ENCODE data around the gene TMEM269.
"Not testable (repeated sequence)": the region's sequence is repeated elsewhere in the genome, so short reads cannot be mapped to it uniquely, and the experiment has no call there.

Gene TMEM269

DNA sequence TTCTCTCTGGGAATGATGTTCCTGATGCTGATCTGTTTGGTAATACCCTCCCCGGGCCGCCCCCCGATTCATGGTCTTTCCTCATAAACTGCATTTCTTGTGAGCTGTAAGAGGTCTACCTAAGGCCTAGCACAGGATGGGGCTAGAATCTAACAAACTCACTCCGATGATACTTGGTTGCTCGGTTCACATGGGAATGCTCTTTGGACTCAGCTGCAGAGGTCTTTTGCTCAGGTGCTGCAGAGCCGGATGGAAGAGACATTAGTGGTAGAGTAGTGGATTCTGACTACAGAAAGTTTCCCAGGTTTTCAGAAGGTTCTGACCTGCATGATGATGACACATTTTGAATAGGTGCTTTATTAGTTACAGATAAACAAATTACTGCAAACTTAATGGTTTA lies 8.3 kb upstream of the TMEM269 start:
- no peak for DNase-seq (ENCODE audit: low spot score)

- peak; percentile 60 for DNase-seq (ENCODE audit: low spot score)
Observed at GRCh38 chr1:42777852-42778251, 6.9 kb upstream of the TMEM269 start.

- no peak for DNase-seq (ENCODE audit: low spot score)
Observed at GRCh38 chr1:42779725-42780124, 5.1 kb upstream of the TMEM269 start.

GRCh38 chr1:42780176-42780575 lies 4.6 kb upstream of the TMEM269 start:
- no peak for DNase-seq (ENCODE audit: low spot score)

DNA sequence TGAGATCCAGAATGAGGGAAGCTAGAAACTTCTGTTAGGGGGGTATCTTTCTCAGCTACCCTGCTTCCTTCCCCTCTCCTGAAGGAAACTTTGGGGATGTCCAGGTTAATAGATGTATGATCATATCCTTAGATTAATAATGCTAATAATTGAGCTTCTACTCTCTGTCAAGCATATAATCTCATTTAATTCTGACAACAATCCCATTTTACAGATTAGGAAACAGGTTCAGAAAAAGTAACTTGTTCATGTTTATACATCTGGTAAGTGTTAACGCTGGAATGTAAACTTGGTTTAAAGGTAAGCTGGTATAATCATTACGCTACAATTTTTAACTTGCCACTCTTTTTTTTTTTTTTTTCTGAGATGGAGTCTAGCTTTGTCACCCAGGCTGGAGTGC lies 1.7 kb upstream of the TMEM269 start:
- DNase-seq (ENCODE audit: low spot score) = no peak

DNA sequence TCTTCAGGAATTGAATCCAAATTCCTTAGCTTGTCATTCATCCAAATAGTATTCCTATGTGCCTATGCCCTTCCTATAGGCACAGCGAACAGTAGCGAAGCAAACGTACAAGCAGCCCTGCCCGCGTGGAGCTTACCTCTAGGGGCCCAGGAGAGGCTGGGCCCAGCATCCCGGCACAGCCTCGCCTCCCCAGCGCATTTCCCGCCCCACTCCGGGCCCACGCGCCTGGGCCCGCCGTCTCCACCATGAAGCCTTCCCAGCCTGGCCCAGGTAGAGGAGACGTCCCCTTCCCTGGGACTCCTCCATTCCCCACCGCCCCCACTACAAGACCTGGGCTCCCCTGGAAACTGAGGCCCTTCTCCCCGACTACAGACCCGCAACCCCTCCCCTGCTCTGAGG lies 245 bp upstream of the TMEM269 start:
- DNase-seq (ENCODE audit: low spot score) = no peak

DNA sequence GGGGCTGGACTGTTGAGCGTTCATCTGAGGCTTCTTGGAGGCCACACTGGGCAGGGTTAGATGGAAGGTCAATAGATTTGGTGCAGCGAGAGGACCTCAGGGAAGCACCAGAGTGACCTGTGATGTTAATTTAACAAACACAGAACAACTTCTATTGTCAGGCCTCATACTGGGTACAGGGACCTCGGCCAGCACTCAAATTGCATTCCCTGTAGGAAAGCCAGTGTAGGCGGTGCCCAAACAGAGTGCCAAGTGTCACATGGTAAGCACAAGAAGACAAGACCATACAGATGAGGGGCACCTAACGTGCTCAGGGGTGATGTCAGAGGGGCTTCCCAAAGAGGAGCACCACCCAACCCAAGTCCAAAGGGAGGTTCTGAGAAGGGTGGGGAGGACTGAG lies 1.3 kb downstream of the TMEM269 start:
- DNase-seq (ENCODE audit: low spot score) = no peak

GRCh38 chr1:42788021-42788420 lies 3.2 kb downstream of the TMEM269 start:
- DNase-seq (ENCODE audit: low spot score) = no peak

DNA sequence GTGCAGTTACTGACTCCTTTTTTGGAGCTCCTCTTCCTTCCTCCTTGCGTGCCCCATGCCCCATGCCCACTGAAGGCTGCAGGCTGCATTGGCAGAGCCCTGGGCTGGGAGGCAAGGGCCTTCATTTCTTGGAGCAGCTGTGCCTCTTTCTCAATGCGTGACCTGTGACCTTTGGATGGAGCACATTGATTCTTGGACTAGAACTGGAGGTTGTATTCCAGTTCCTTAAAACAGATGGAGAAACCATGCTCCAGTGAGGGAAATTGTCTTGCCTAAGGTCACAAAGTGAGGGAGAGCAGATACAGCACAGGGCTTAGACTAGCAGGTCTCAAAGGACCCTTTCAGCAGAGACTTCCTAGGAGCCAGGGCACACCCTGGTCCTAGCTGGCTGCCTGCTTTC lies 9.0 kb downstream of the TMEM269 start:
- DNase-seq (ENCODE audit: low spot score) = no peak

DNA sequence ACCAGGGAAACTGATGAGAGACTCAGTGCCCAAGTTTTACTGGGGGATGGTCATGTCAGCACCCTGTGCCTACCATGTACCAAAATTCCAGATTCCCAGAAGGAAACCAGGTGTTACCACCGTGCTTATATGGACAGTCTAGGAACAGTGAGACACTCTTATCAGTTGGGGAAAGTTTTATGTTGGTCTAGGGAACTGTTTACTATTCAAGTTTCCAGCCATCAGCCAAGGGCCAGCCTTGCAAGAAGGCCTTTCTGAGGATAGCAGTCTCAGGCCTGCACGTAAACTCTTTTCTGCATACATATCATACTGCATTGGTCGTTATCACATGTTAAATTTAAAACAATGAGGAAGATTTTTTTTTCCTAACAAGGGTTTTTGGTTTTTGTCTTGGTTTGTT lies 12.6 kb downstream of the TMEM269 start:
- no peak for DNase-seq (ENCODE audit: low spot score)

DNA sequence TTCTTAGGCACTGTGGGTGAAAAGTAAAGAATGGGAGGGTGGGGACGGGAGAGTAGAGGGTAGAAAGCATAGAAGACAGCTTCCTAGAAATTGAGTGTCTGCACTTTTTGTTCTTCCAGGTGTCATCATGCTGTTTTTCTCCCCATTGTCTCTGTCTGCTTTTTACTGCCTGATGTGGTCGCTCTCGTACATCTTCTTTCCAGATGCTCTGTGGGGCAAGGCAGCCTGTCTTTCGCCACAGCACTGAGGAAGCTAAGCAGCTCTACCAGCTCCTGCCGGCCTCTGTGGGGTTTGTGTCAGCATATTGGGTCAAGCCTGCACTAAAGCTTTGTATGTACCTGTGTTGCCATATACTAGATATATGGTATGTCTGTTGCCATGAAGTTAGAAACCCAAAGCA lies 13.2 kb downstream of the TMEM269 start:
- DNase-seq (ENCODE audit: low spot score) = no peak

- no peak for DNase-seq (ENCODE audit: low spot score)
Observed at GRCh38 chr1:42801832-42802473, 17.2 kb downstream of the TMEM269 start.

DNA sequence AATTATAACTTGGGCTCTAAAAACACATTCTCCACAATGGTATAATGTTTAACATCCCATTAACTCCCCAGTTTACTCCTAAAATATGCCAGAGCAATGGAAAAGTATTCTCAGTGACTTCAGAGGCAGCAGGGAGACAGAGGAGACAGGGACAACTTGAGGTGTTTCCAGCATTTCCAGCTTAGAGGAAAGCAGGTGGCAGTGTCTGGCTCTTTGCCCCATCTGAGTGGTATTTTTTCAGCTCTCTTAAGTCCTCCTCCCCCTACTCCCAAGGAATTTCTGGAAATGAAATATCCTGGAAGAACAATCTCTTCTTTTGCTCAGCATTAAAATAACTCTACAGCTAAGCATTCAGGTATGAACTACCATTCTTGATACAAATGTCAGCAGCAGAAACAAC lies 21.4 kb downstream of the TMEM269 start:
- no peak for DNase-seq (ENCODE audit: low spot score)

DNA sequence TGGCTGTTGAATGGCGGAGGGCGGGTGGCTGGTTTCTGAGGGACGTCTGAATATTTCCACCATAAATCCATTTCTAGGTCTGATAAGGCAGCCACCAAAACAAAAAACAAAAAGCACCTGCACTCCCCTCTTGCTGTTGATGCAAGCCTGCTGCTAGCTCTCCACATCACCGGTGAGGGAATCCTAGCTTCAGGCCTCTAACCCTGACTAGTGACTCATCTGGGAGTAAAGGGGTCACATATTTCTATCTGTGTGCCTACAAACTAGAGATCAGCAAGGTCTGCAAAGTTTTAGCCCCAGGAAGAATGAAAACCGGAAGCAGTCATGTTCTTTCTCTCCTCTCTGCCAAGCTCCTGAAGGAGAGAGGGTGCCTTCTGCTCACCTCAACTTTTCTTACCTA lies 21.8 kb downstream of the TMEM269 start:
- no peak for DNase-seq (ENCODE audit: low spot score)

- DNase-seq (ENCODE audit: low spot score) = peak; percentile 18
Observed at GRCh38 chr1:42807056-42807668, 22.4 kb downstream of the TMEM269 start.

GRCh38 chr1:42814815-42815214 lies 30.0 kb downstream of the TMEM269 start:
- DNase-seq (ENCODE audit: low spot score) = not testable (repeated sequence)

DNA sequence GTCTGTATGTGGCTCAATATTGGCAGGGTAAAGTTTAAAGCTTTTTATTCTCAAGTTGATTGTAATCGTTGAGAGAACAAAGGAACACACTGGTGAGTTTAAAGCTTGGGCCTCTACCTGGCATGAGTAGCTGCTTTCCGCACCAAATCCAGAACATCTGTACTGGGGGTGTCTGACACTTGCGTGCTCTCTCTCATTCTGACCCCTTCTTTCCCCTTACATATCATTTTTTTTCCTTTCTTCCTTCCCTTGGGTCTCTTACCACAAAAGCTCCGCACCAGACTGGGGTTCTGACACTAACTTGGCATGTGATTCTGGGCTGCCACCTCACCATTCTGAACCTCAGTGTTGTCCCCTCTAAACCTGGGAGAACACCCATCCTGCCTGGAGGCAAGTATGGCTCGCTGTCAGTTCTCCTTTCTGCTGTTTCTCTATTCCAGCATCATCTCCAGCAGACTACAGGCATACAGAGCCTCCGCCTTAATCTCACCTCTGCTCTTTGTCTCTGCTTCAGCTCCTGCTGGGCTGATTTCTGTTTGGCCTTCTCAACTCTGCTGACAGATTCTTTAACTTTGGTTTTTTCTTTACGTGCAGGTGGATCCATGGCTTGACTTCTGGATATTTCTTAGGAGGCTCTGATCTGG lies 31.3 kb downstream of the TMEM269 start:
- no peak for DNase-seq (ENCODE audit: low spot score)

DNA sequence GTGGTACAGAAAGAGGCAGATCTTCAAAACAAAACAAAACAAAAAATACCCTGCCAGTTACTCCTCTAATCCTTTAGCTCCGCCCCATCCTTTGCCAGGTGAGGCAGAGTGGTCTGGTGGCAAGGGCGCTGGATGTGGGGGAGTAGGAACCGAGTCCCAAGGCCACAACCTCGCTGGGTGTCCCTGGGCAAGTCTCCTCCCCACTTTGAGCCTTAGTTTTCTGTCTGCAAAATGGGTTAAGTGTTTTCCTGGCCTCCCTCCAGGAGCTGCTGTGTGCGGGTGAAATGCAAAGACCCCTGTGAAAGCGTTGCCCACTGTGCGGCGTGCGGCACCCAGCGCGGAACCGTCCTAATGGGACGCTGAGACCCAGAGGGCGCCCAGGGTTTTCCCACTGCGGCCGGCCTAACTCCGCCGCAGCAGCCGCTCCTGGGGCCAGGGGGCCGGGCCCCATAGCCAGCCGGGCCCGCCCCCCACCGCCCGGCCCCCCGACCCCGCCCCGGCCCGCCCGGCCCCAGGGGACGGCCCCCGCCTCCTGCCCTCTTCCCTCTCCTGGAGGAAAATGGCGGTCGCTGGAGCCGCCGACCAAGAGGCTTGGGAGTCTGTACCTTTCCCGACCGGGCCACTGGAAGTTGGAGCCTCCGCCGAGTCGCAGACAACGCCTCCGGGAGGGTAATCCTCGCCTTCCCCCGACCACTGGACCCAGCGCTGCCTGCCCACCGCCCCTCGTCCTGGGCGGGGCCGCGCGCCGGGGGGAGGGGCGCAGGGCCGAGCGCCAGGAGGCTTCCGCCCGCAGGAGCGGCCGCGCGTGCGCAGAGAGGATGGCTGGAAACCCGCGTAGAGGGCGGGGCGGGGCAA lies 32.0 kb downstream of the TMEM269 start, which contains the start of the genes ERMAP and SVBP:
ERMAP (plus strand) TSS at position 538 of the 855 bp plus-strand sequence. CDS start 13,327 bp downstream, outside the sequence.
SVBP (minus strand) TSS at position 813 of the 855 bp plus-strand sequence. CDS start 853 bp downstream, outside the sequence.
- DNase-seq (ENCODE audit: low spot score) = peak; percentile 93

GRCh38 chr1:42817440-42817767 lies 32.6 kb downstream of the TMEM269 start:
- DNase-seq (ENCODE audit: low spot score) = no peak

DNA sequence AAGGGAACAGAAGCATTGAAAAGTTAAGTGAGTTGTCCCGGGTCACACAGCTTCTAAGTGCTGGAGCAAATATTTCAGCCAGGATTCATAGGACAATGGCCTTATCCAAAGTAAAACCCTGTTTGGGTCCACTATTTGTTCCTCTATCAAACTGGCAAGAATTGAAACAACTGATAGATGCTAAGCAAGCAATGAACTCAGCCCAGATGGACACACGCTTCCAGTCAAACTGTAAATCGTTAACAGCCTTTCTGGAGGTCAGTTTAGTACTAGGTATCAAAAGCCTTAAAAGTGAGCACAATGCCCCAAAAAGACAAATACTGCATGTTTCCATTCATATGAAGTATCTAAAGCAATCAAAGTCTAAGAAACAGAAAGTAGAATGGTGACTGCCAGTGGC lies 33.2 kb downstream of the TMEM269 start:
- DNase-seq (ENCODE audit: low spot score) = peak; percentile 11

GRCh38 chr1:42820813-42821212 lies 36.0 kb downstream of the TMEM269 start:
- DNase-seq (ENCODE audit: low spot score) = no peak

DNA sequence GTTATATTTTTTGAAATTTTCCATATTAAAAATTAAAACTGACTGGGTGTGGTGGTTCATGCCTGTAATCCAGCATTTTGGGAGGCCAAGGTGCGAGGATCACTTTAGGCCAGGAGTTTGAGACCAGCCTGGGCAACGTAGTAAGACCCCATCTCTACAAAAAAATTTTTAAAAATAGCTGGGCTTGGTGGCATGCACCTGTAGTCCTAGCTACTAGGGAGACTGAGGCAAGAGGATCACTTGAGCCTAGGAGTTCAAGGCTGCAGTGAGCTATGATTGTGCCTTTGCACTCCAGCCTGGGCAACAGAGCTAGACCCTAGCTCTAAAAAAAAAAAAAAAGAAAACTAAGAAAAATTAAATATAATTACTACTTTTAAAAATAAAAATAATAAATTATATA lies 36.9 kb downstream of the TMEM269 start:
- DNase-seq (ENCODE audit: low spot score) = no peak

Data from NAMALWA (cell line).